ENCODE measurements around the gene SLCO3A1. TPM values are rescaled to one million over a fixed set of nuclear protein-coding genes. Genes with fewer than 3 reads are reported as not detected.
"Not testable (repeated sequence)": the region's sequence is repeated elsewhere in the genome, so short reads cannot be mapped to it uniquely, and the experiment has no call there.

Gene SLCO3A1
- total RNA-seq, 1 experiment from 2014 or later, result 5.9 TPM

GRCh38 chr15:92069308-92070250, 216.1 kb downstream of the SLCO3A1 start:
- peak; percentile 90 for DNase-seq (ENCODE audit: low read depth)

- DNase-seq (ENCODE audit: low read depth), result not testable (repeated sequence)
These were observed 216.7 kb downstream of the SLCO3A1 start for GRCh38 chr15:92070251-92070650.

GRCh38 chr15:92071045-92071634, 217.6 kb downstream of the SLCO3A1 start:
- DNase-seq (ENCODE audit: low read depth), result no peak

- DNase-seq (ENCODE audit: low read depth), result no peak
These were observed 219.7 kb downstream of the SLCO3A1 start for GRCh38 chr15:92073044-92073785.

- DNase-seq (ENCODE audit: low read depth), result no peak
These were observed 220.6 kb downstream of the SLCO3A1 start for GRCh38 chr15:92074101-92074500.

- DNase-seq (ENCODE audit: low read depth), result peak; percentile 68
These were observed 221.1 kb downstream of the SLCO3A1 start for GRCh38 chr15:92074646-92075045.

- DNase-seq (ENCODE audit: low read depth), result no peak
These were observed 222.3 kb downstream of the SLCO3A1 start for GRCh38 chr15:92075764-92076163.

GRCh38 chr15:92076541-92076940, 223.0 kb downstream of the SLCO3A1 start:
- DNase-seq (ENCODE audit: low read depth), result no peak

- peak; percentile 66 for DNase-seq (ENCODE audit: low read depth)
These were observed 224.0 kb downstream of the SLCO3A1 start for GRCh38 chr15:92077353-92078085.

- no peak for DNase-seq (ENCODE audit: low read depth)
These were observed 224.8 kb downstream of the SLCO3A1 start for GRCh38 chr15:92078270-92078669.

- DNase-seq (ENCODE audit: low read depth), result no peak
These were observed 225.5 kb downstream of the SLCO3A1 start for GRCh38 chr15:92079047-92079446.

- DNase-seq (ENCODE audit: low read depth), result no peak
These were observed 226.2 kb downstream of the SLCO3A1 start for GRCh38 chr15:92079647-92080255.

GRCh38 chr15:92082006-92082843, 228.7 kb downstream of the SLCO3A1 start:
- peak; percentile 57 for DNase-seq (ENCODE audit: low read depth)

GRCh38 chr15:92083190-92083589, 229.7 kb downstream of the SLCO3A1 start:
- no peak for DNase-seq (ENCODE audit: low read depth)

GRCh38 chr15:92087211-92087610, 233.7 kb downstream of the SLCO3A1 start:
- no peak for DNase-seq (ENCODE audit: low read depth)

- DNase-seq (ENCODE audit: low read depth), result peak; percentile 30
These were observed 237.7 kb downstream of the SLCO3A1 start for GRCh38 chr15:92091155-92091734.

GRCh38 chr15:92092289-92093105, 239.0 kb downstream of the SLCO3A1 start:
- no peak for DNase-seq (ENCODE audit: low read depth)

- no peak for DNase-seq (ENCODE audit: low read depth)
These were observed 242.2 kb downstream of the SLCO3A1 start for GRCh38 chr15:92095693-92096092.

All from M059J (cell line).